HG03095 (cell line): Measurements from ENCODE around the gene DDX3X.
A peak's percentile ranks its signal among the peaks of the same experiment; 100 is the strongest.
"Not testable (repeated sequence)": the region's sequence is repeated elsewhere in the genome, so short reads cannot be mapped to it uniquely, and the experiment has no call there.

Source experiments
- ATAC-seq: cut with Tn5 transposase; IDR thresholded peaks from one replicate; pipeline ENCODE4 v1.9.1; 2021; ENCODE audit warnings: moderate library complexity; ENCODE audit not compliant: unreplicated experiment

The DDX3X gene

DNA sequence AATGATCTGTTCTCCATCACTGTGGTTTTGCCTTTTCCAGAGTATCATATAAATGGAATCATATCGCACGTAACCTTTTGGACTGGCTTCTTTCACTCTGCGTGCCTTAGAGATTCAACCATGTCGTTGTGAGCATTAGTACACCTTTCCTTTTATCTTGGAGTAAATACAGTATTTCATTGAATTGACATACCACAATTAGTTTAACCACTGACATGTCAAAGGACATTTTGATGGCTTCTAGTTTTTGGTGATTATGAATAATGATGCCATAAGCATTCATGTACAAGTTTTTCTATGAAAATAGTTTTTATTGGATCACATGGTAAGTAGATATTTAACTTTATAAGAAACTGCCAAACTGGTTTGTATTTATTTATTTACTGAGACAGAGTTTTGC lies 35.2 kb downstream of the DDX3X start:
- no peak for ATAC-seq

DNA sequence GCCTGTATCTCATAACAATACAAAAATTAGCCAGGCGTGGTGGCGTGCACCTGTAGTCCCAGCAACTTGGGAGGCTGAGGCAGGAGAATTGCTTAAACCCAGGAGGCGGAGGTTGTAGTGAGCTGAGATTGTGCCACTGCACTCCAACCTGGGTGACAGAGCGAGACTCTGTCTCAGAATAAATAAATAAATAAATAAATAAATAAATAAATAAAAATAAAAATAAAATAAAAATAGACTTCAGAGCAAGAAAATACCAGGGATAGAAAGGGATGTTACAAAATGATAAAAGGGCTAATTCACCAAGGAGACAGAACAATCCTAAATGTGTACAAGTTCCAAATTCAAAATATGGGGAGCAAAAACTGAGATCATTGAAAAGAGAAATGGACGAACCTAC lies 37.6 kb downstream of the DDX3X start:
- ATAC-seq = not testable (repeated sequence)

DNA sequence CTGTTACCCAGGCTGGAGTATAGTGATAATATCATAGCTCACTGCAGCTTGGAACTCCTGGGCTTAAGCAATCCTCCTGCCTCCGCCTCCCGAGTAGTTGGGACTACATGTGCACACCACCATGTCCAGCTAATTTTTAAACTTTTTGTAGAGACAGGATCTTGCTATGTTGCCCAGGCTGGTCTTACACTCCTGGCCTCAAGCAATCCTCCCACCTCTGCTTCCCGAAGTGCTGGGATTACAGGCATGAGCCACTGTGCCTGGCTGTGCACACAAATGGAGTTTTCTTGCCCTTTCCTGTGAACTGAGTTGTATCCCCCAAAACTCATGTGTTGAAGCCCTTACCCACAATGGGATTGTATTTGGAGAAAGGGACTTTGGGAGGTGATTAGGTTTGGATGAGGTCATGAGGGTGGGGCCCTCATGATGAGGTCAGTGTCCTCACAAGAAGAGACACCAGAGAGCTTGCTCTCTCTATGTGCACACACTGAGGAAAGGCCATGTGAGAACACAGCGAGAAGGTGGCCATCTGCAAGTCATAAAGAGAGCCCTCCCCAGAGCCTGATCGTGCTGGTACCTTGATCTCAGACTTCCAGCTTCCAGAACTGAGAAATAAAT lies 40.1 kb downstream of the DDX3X start:
- no peak for ATAC-seq

DNA sequence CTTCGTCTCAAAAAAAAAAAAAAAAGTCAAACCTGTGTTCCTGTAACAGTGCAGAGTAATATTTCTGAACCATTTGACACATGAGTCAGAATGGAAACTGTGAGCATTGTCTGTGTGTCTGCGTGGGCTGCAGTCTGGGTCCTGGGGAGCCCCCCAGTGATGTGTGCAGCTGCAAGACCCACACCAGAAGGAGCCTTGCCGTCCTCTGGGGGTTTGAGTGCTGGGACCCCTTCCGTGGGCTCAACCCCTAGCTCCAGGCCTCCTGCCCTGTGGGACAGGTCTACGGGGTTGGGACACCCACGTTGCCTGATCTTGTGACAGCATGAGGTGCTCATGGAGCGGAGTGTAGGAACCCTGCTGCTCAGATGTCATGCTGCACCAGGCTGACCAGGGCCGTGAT lies 43.7 kb downstream of the DDX3X start:
- peak; percentile 70 for ATAC-seq

DNA sequence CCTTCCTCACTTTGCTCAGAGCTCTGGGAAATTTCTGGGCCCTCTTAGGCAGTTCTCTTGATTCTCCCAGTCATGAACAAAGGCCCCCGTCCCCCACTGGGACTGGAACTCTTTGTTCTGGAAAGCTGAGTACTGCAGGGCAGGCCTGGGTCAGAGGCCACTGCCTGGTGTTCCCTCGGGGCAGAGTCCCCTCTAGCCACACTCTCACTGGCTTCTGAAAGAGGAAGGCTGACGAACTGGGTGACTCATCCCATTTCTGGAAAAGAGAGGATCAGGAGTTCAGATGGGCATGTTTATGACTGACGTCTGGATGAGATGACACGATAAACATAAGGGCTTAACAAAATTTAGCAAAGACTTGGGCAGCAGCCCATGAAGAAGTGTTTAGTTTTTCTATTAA lies 47.7 kb downstream of the DDX3X start:
- ATAC-seq = no peak

DNA sequence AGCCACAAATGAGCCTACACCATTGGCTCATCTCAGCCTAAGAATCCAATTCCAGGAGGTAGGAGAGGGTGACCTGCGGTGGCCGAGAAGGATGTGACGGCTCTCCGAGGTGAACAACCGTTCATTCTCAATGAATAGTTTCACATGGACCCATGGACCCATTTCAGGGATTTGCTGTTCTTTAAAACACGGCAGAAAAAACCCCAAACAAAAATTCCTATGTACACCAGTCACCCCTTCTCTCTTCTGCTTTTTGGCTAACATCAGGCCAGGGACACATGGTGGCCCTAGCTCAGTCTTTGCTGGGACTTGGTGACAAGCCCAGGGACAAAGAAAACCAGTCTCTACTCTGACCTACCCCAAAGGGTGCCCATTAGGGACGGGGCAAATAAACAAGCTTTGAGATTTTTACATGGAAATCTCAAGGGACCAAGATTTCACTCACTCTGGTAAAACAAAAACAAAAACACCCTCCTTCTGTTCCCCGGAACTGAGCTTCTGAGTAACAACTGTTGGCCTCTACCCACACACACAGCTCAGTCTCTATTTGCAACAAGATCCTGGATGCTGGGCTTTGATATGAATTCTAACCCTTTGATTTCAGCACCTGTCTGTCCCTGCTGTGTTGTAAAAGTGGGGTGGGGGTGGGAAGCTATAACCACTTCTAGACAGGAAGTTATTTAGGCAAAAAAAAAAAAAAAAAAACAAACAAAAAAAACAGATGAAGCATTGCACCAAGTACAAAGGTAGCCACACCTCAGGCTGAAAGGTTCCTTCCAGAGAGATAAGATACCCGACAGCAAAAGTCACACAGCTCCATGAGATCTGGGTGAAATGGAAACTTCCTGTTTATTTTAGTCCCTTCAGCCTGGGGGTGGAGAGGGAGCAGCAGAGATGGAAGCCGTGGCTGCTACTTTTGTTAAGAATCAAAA lies 49.0 kb downstream of the DDX3X start:
- no peak for ATAC-seq

DNA sequence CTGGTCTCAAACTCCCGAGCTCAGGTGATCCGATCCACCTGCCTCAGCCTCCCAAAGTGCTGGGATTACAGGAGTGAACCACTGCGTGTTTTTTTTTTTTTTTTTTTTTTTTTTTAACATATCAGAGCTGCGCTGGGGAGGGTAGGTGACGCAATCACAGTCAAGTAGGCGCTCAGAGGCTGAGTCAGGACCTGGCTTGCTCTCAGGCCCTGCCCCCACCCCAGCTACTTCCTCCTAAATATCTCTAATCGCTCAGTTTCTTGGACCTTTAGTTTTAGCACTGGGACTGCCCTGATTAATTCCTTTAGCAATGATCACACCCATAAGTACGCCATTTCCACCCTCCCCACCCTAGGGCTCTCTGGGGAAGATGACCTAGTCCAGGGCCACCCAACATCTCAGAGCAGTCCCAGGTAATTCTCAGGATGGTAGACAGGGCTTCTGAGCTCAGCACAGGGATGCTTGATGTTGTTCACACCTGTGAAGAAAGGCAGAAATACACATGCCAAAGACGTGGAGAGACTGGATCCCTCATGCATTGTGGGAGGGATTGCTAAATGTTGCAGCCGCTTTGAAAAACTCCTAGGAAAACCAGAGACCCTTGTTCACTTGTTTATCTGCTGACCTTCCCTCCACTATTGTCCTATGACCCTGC lies 50.2 kb downstream of the DDX3X start:
- ATAC-seq = no peak

DNA sequence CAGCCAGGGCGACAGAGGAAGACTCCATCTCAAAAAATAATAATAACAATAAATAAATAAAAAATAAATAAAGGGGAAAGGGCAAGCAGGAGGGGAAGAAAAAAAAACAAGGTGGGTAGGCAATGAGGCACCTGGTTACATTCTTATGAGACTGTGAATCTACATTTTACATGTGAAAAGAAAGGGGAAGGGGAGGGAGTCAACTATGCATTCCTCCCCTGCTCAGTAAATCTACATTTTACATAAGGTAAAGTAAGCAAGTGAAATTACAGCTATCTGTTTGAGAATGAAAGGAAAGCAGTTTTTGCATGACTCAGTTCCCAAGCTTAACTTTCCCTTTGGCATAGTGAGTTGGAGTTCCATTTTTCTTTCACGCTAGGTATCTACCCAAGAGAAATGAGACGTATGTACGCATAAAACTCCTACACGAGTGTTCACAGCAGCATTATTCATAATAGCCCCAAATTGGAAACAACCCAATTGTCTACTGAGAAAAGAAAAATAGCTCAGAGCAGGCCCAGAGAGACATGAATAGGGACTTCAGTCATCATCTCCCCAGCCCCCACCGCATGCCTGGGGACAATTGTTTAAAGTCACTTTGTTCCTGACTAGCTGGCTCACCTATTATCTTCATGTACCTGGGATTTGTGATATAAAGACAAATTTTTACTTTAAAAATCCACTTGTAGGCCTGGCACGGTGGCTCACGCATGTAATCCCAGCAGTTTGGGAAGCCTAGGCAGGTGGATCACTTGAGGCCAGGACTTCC lies 52.4 kb downstream of the DDX3X start:
- ATAC-seq = no peak

DNA sequence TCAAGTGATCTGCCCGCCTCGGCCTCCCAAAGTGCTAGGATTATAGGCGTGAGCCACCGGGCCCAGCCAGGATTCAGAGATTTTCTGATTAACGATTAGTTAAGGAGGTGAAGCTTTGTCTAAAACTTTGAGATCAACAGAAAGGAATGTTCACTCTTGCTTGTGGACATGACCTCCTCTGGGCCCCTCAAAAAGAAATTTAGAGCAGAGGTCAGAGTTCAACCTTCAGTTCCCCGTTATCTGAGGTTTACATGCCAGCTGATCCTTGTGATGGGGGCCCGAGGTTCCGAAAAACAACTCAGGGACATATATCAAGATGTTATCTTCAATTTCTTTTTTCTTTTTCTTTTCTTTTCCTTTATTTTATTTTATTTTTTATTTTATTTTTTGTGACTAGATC lies 54.6 kb downstream of the DDX3X start:
- no peak for ATAC-seq

DNA sequence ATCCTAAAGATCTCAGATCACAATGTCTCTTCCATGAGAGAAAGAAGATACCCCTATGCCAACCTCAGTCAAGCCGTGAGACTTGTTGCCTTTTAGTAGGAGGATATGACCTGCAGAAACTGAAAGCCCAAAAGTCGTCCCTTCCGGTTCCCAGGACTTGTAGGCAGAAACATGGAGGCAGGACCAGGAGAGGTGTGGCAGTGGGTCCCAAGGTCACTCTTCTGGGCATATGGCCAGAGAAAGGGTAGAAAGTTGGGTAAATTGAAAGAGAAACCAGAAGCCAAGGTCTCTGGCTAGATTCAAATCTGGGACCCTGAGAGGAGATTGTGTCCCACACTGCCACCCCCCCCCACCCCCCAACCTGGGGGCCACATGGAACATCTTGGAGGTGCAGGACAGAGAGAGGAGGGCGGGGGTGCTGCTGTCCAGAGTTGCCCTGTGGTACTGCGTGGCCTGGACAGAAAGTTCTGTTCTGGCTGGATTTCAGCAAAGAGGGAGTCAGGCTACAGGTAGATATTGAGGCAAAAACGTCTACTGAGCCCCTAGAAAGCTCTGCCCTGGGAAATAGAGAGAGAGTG lies 55.4 kb downstream of the DDX3X start:
- ATAC-seq = no peak

DNA sequence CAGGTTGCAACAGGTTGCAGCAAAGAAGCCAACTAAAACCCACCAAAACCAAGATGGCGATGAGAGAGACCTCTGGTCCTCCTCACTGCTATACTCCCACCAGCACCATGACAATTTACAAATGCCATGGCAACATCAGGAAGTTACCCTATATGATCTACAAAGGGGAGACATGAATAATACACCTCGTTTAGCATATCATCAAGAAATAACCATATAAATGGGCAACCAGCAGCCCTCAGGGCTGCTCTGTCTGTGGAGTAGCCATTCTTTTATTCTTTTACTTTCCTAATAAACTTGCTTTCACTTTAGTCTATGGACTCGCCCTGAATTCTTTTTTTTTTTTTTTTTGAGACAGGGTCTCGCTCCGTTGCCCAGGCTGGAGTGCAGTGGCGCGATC lies 56.6 kb downstream of the DDX3X start:
- ATAC-seq = not testable (repeated sequence)

DNA sequence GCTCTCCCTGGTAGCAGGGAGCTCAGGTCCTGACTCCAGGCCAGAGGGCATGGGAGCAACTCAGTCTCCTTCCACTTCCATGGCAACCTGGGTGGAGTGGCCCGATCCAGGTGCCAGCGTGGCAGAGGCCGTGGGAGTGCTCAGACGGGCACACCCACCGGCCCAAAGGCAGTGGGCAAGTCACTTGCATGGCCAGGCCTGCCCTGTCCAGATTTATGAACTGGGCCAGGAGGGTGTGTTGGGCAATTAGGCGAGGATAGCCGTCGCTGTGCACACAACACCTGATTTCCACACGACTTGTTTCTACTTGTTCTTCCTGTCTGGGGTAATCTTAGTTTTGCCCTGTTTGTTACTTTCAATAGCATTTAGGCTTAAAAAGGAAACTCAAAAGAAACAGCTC lies 57.6 kb downstream of the DDX3X start:
- no peak for ATAC-seq

DNA sequence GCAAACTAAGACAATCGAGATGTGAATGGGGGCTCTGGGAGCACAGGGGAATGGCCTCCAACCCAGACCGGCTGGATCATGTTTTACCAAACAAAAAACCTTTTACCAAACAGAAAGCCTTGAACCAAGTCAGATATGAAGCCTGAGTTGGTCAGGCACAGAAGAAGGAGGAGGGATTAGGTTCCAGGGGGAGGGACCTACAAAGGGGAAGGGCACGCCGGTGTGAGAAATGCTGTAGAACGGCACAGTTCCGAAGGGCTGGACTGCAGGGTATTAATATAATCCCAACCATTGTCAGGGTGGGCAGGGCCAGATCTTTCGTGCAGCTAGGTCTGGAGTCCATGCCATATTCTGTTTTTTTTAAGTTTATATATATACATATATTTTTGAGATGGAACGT lies 60.3 kb downstream of the DDX3X start:
- no peak for ATAC-seq

DNA sequence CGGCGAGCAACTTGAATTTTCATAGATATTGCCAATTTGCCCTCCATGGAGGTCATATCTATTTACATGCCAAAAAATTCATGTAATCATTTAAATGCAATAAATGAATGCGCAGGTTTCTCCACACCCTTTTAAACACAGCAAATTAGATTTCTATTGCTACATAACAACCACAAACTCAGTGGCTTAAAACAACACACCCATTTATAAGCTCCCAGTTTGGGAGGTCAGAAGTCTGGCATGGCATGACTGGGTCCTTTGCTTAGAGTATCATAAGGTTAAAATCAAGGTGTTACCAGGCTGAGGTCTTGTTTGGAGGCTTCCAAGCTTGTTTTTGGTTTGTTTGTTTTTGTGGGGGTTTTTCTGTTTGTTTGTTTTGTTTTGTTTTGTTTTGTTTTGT lies 63.3 kb downstream of the DDX3X start:
- ATAC-seq = no peak

DNA sequence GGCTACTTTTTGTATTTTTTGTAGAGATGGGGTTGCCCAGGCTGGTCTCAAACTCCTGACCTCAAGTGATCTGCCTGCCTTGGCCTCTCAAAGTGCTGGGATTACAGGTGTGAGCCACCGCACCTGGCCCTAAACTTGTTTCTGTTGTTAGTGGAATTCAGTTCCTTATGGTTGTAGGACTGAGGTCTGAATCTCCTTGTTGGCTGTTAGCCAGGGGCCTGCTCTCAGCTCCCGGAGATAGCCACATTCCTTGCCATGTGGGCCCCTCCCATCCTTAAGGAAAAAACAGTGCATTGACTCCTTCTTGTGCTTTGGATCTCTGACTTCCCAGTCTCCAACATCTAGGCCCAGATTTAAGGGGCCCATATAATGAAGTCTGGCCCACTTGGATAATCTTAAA lies 63.8 kb downstream of the DDX3X start:
- no peak for ATAC-seq

DNA sequence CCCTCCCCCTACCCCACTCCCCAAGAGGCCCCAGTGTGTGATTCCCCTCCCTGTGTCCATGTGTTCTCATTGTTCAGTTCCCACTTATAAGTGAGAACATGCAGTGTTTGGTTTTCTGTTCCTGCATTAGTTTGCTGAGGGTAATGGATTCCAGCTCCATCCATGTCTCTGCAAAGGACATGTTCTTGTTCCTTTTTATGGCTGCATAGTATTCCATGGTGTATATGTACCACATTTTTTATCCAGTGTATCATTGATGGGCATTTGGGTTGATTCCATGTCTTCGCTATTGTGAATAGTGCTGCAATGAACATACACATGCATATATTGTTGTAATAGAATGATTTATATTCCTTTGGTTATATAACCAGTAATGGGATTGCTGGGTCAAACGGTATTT lies 68.6 kb downstream of the DDX3X start:
- ATAC-seq = not testable (repeated sequence)

DNA sequence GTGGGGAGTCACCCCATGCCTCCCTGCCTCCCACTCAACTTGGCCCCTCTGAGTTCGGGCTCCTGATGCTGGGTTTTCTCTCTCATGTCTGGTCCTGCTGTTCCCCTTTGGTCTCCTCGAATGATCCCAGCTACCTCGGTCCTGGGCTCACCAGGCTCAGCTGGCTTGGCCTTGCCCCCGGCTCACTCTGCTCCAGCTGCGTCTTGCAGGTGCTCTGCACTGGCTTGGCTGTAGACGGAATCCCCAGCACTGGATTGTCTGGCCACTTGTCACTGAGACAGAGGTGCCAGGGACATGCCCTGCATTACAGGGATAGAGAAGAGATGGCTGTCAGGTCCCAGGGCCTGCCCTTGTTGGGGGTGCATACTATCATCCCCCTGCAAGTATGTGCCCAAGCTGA lies 71.6 kb downstream of the DDX3X start:
- no peak for ATAC-seq

DNA sequence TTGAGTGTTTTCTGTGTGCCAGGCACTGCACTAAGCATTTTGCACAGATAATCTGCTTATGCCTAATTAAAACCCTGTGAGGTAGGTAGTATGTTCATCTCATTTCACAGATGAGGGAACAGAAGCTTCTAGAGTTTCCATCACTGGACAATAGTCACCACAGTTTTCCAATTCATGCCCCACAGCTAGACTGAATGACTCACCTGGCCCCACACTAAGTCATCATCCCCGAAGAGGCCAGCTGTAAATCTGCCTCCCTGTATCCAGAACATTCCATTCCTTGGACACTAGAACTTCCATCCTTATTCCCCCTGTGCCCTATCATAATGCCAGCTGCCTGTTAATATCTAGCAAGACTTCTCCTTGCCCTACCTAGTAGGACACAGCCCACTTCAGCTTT lies 72.2 kb downstream of the DDX3X start:
- ATAC-seq = no peak

DNA sequence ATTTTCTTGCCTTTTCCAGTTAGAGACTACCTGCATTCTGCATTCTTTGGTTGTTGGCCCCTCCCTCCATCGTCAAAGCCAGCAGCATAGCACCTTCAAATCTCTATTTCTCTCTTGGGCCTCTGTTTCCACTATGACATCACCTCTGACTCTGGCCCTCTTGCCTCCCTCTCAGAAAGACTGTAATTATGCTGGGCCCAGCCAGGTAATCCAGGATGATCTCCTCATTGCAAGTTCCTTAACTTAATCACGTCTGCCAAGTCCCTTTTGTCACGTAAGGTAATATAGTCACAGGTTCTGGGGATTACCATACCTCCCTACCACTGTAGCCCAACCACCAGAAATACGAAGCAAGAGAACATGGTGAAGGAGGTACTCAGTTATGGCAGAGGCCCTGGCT lies 73.9 kb downstream of the DDX3X start:
- ATAC-seq = no peak

DNA sequence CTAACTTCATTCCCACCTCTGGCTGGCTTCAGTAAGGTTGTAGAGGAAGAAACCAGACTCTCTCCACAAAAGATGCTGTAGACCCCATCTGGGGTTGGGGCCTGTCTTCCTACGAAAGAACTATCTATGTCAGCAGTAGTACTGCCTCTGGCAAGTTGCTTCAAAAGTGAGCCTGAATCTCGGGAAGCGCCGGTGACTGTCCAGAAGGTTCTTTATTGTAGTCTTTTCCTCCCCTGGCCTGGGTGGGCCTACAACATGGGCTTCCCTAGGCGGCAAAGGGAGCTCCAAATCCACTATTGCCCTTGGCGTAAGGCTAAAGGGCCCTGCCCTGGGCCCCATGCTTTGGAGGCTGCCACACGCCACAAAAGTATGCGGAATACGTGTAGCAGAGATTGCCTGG lies 74.6 kb downstream of the DDX3X start:
- ATAC-seq = no peak

DNA sequence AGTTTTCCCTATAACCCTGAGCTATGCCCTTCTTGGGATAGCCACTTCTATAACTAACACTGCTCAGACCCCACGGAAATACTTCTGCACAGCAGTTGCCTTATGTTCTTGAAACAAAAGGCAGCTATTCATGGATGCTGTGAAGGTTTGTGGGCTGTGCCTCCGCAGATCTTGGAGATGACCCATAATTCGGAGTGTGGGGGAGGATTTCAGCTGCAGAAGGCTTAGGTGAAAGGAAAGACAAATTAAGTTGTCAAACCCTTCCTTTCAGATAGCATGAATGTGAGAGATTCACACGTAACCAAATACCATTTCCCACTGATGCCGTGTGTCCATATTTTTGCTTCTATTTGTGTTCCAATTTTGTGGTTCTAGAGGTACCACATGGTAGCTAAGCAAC lies 75.0 kb downstream of the DDX3X start:
- ATAC-seq = no peak
